ENCODE results near the gene ZNF136. TPM values are rescaled to one million over a fixed set of nuclear protein-coding genes. Genes with fewer than 3 reads are reported as not detected.

Gene ZNF136
- total RNA-seq, 2 donors from 2014 or later: 11.0 to 23.1 TPM

DNA sequence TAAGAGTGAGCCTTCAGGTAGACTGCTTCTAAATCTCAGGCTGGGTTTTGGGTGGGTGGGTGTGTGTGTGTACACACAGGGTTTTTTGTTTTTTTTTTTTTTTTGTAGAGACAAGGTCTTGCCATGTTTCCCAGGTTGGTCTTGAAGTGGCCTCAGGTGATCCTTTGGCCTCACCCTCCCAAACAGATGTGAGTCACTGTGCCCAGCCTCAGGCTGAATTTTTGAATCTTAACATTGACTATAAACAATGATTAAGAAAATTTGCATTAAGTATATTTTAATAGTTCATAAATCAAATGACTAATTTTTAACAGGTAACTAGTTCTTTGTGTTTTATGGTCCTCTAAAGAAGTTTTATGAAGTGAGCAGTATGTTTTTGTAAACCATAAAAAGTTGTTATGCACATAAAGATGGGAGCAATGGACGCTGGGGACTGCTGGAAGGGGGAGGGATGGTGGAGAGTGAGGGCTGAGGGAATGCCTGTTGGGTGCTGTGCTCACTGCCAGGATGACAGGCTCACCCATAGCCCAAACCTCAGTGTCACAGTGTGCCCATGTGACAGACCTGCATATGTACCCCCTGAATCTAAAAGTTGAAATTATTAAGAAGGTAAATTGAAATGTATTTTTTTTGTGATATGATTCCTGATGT is 60.2 kb downstream of the ZNF136 start:
- no peak for ATAC-seq (replicated peaks)
- Mint-ChIP-seq H3K4me1 (no peaks in the 10 kb centered on the region), H3K27me3 (no peaks in the 10 kb centered on the region), H3K9me3 (peaks cover 6% of the 10 kb centered on the region), H3K4me3 (no peak overlapping the region), H3K27ac (no peak overlapping the region), H3K36me3 (ENCODE audit: low read depth) (peaks cover 9% of the 10 kb centered on the region)

DNA sequence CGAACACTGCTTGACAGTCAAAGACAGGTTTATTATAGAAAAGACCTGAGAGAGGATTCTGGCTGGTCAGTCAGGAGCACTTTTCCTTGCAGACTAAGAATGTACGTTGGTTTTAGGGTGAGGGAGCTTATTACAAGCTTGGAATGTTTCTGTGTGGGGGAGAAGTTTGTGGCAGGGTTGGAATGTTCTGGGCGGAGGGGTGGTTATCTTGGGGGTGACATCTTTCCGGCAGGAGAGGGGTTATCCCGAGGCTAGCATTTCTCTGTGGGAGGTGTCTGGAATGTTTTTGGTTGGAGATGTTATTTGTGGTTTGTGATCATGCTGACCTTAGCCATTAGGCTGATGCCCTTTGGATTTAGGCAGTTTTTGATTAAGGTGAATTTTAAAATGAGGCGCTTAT is 61.8 kb downstream of the ZNF136 start:
- no peaks in the 10 kb centered on the region for H3K27me3 Mint-ChIP-seq
- H3K27ac Mint-ChIP-seq: no peak overlapping the region
- peaks cover 18% of the 10 kb centered on the region for H3K36me3 Mint-ChIP-seq (ENCODE audit: low read depth)
- no peak overlapping the region for H3K4me3 Mint-ChIP-seq
- no peaks in the 10 kb centered on the region for H3K4me1 Mint-ChIP-seq
- no peaks in the 10 kb centered on the region for H3K9me3 Mint-ChIP-seq
- no peak for ATAC-seq (replicated peaks)

DNA sequence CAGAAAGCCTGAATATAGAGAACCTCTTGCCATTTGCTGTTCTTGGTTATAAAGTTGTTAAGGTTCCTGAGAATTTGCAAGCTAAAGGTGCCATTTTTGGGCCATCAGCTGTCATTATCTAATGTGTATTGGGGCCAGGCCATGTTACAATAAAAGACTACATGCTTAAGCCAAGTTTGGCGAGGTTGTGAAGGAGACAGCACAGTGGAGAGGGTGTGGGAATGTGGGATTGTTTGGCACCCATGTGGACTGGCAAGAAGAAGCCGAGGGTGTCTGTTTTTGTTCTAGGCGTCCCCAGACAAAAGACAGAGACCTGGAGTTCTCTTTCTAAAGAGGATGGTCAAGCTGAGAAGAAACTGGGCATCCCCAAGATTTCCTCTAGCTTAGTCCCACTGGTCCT is 67.1 kb downstream of the ZNF136 start:
- Mint-ChIP-seq H3K27ac (no peak overlapping the region), H3K4me1 (peaks cover 3% of the 10 kb centered on the region), H3K9me3 (peaks cover 11% of the 10 kb centered on the region), H3K27me3 (no peaks in the 10 kb centered on the region), H3K4me3 (no peak overlapping the region), H3K36me3 (ENCODE audit: low read depth) (peaks cover 29% of the 10 kb centered on the region)
- no peak for ATAC-seq (replicated peaks)

DNA sequence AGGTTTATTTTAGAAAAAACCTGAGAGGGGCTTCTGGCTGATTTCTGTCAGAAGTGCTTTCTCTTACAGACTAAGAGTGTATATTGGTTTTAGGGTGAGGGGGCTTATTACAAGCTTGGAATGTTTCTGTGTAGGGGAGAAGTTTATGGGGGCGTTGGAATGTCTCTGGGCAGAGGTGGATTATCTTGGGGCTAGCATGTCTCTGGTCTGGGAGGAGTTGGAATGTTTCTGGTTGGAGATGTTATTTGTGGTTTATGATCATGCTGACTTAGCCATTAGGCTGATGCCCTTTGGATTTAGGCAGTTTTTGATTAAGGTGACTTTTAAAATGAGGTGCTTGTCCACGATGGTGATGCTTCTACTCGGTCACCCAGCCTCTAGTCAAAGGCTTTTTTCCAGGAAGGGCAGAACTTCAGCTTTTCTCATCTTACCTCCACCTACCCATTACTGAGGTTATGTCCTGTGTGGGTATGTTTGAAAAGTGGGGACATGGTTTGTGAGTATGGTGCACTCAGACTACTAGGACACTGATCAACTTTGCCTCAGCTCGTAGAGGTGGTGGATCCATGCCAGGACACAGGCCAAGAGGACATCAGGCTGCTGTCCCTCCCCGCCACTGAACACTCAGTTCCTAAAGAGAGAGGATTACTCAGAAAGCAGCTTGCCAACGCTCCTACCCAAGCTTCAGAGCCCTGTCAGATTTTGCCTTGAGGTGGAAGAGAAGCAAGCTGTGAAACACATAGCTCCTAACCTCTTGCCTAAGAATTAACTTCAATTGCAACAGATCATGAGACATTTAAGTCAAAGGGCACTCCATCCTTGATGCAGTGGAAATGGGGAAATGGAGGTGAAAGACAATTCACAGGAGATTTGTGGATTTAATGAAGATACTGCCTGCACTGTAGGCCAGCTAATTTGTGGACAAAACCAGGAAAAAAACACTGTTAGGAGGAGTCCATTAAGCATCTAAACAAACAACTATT is 68.1 kb downstream of the ZNF136 start:
- Mint-ChIP-seq H3K36me3 (ENCODE audit: low read depth) (peaks cover 25% of the 10 kb centered on the region), H3K4me1 (peaks cover 3% of the 10 kb centered on the region), H3K4me3 (no peak overlapping the region), H3K27me3 (no peaks in the 10 kb centered on the region), H3K27ac (no peak overlapping the region), H3K9me3 (peaks cover 11% of the 10 kb centered on the region)
- no peak for ATAC-seq (replicated peaks)

DNA sequence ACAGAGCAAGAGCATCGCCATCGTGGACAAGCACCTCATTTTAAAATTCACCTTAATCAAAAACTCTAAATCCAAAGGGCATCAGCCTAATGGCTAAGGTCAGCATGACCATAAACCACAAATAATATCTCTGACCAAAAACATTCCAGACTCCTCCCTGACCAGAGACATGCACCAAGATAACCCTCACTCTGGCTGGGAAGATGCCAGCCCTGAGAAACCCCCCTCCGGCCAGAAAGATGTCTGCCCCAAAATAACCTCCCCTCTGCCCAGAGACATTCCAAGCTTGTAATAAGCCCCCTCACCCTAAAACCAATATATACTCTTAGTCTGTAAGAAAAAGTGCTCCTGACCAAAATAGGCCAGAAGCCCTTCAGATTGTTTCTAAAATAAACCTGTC is 70.1 kb downstream of the ZNF136 start:
- Mint-ChIP-seq H3K4me1 (peaks cover 3% of the 10 kb centered on the region), H3K36me3 (ENCODE audit: low read depth) (peaks cover 25% of the 10 kb centered on the region), H3K27ac (no peak overlapping the region), H3K9me3 (peaks cover 11% of the 10 kb centered on the region), H3K27me3 (no peaks in the 10 kb centered on the region), H3K4me3 (no peak overlapping the region)
- ATAC-seq (replicated peaks): no peak

DNA sequence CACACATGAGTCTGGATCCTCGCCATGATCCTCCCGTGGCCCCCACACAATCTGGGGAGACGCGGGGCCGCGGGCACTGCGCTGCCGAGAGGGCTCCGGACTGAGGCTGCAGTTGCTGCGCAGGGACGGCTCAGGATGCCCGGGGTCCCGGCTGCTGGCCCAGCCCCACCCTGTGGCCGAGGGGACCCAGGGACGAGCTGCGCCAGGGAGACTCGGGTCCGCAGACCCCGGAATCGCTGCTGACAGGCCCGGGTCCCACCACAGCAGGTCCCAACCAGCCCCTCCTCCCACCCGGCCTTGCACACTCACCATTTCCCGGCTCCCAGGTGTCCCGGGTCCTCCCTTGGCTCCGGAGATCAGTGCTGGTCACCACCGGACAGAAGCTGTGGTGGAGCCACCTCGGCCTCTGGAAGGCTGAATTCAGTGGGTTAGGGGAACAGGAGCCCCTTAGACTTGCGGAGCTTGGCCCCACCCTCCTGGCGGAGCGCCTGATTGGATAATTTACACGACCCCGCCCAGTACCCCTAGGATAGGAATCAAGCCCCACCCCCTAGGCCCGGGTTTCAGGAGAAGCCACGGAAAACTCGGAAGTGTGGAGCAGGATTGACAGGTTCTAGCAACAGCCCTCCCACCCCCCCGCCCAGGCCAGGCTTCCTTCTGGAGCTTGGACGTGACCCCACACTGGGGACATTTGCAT is 74.4 kb downstream of the ZNF136 start:
- H3K36me3 Mint-ChIP-seq (ENCODE audit: low read depth): peaks cover 21% of the 10 kb centered on the region

More for the DNA sequence above, 74.4 kb downstream of the ZNF136 start:
- Mint-ChIP-seq H3K27me3 (no peaks in the 10 kb centered on the region), H3K27ac (no peak overlapping the region), H3K4me1 (peaks cover 7% of the 10 kb centered on the region), H3K9me3 (peaks cover 11% of the 10 kb centered on the region), H3K4me3 (no peak overlapping the region)
- ATAC-seq (replicated peaks): no peak

Other genes starting within 250 kb of the ZNF136 start
- 10 to 100 TPM; 12.0 to 12.2 TPM for gene ZNF700, start 238.0 kb upstream of the ZNF136 start, total RNA-seq
- 1 to 10 TPM in 1 of 2 donors, under 1 TPM in 1; 0.64 to 1.3 TPM for gene ZNF763, start 198.1 kb upstream of the ZNF136 start, total RNA-seq
- gene ZNF433, start 127.4 kb upstream of the ZNF136 start, total RNA-seq: under 1 TPM in 1 of 2 donors, not detected in 1; 0.85 TPM
- gene ZNF878, start 110.1 kb upstream of the ZNF136 start, total RNA-seq: under 1 TPM in 1 of 2 donors, not detected in 1; 0.74 TPM
- gene ZNF844, start 98.4 kb upstream of the ZNF136 start, total RNA-seq: 1 to 10 TPM; 1.8 to 3.1 TPM
- 1 to 10 TPM; 1.7 to 3.5 TPM for gene ZNF20, start 22.7 kb upstream of the ZNF136 start, total RNA-seq
- 1 to 10 TPM; 2.0 to 2.2 TPM for gene ZNF625, start 6.4 kb upstream of the ZNF136 start, total RNA-seq
- 10 to 100 TPM in 1 of 2 donors, 1 to 10 TPM in 1; 6.6 to 10.1 TPM for gene ZNF44, start 131.8 kb downstream of the ZNF136 start, total RNA-seq
- 10 to 100 TPM in 1 of 2 donors, 1 to 10 TPM in 1; 1.4 to 11.1 TPM for gene ZNF563, start 170.5 kb downstream of the ZNF136 start, total RNA-seq
- under 1 TPM; 0.56 to 0.61 TPM for gene ZNF442, start 202.6 kb downstream of the ZNF136 start, total RNA-seq
- 1 to 10 TPM; 2.4 to 4.0 TPM for gene ZNF799, start 238.2 kb downstream of the ZNF136 start, total RNA-seq